Measurements from ENCODE around the gene MALRD1. TPM values are rescaled to one million over a fixed set of nuclear protein-coding genes. Genes with fewer than 3 reads are reported as not detected.

MALRD1 gene
- 1.1 TPM for total RNA-seq
- long read RNA-seq, partial matches to known transcripts, result 0 of 4 reads
- long read RNA-seq, other reads (novel, unspliced or antisense), result 3 of 4 reads

DNA sequence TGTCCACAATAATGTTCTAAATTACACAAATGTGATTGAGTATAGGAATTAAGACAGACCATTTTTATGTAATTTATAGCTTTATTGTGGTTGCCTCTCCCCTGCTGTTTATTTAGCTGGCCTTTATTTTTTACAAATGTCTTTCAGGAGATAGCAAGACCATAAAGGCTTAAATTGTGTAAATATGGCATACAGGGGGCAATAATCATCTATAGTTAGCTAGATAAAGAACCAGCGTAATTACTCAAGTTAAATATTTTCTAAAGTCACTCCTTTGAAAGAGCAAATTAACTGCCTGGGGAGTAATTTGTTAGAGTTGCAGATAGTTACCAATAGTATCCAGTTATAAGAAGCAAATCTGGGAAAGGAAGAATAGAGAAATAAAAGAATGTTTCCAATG, at the start of gene MALRD1:
Gene MALRD1 (plus strand): TSS at position 313 of the 400 bp plus-strand sequence. CDS start 138 bp downstream, outside the sequence.
- DNase-seq (no peak), ATAC-seq (ENCODE audit: poor library complexity) (no peak)
- intact Hi-C loops (cut with DNase I), result no loop called here

DNA sequence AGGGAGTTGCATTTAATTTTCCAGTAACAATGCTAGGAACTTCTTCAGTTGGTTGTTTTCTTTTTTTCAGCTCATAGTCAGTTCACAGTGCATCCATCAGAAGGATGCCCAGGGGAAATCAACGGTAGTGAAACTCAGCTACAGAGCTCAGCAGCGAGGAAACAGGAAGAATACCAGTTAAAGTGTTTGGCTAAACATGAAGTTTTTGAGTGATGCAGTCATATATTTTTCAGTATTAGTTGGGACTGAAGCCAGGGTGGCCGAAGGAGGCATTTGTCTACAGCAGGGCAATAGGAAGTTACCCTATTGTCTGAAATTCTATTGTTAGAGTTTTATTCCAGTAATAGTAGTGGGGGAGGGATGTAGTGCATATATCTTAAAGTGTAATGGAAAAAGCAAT, 45.3 kb upstream of the MALRD1 start:
- ATAC-seq (ENCODE audit: poor library complexity), result no peak
- intact Hi-C loops (cut with DNase I), result no loop called here
- no peak for DNase-seq

DNA sequence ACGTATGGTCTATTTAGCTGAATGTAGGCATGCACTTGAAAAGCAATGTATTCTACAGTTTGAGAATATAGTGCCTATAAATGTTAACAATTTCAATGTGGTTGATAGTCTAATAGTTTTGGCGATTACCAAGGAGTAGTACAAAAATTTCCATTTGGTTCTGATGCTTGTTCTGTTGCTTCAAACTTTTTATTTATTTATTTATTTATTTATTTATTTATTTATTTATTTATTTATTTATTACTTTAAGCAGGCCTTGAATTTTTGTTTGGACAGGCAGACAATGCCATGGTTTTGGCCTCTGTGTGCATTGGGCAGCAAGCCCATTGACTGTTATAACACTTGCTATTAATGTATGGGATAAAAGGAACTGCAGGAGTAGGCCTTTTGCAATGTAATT, 36.5 kb upstream of the MALRD1 start:
- intact Hi-C loops (cut with DNase I), result no loop called here
- DNase-seq (no peak), ATAC-seq (ENCODE audit: poor library complexity) (no peak)

DNA sequence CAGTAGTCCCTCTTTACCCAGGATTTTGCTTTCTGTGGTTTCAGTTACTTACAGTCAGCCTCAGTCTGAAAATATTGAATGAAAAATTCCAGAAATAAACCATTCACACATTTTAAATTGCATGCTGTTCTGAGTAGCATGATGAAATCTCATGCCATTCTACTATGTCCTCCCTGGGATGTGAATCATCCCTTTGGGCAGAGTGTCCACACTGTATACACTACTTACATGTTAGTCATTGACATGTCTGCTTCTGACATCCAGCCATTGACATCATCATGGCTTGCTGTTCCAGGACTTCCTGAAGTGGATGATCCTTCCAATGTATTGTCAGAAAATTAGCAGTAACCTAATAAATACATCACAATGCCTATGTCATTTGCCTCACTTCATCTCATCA, 34.6 kb upstream of the MALRD1 start:
- intact Hi-C loops (cut with DNase I), result no loop called here
- no peak for DNase-seq
- no peak for ATAC-seq (ENCODE audit: poor library complexity)

DNA sequence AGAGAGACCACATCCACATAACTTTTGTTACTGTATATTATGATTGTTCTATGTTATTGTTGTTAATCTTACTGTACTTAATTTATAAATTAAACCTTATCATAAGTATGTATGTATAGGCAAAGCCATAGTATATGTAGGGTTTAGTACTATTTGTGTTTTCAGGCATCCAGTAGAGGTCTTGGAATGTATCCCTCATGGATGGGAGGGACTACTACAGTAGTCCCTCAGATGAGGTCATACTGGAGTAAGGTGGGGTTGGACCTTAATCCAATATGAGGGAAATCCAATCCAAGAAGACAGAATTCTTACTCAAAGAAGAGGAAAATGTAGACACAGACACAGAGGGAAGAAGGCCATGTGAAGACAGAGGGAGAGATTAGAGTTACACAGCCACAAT, 34.1 kb upstream of the MALRD1 start:
- no peak for DNase-seq
- no peak for ATAC-seq (ENCODE audit: poor library complexity)
- intact Hi-C loops (cut with DNase I), result no loop called here

DNA sequence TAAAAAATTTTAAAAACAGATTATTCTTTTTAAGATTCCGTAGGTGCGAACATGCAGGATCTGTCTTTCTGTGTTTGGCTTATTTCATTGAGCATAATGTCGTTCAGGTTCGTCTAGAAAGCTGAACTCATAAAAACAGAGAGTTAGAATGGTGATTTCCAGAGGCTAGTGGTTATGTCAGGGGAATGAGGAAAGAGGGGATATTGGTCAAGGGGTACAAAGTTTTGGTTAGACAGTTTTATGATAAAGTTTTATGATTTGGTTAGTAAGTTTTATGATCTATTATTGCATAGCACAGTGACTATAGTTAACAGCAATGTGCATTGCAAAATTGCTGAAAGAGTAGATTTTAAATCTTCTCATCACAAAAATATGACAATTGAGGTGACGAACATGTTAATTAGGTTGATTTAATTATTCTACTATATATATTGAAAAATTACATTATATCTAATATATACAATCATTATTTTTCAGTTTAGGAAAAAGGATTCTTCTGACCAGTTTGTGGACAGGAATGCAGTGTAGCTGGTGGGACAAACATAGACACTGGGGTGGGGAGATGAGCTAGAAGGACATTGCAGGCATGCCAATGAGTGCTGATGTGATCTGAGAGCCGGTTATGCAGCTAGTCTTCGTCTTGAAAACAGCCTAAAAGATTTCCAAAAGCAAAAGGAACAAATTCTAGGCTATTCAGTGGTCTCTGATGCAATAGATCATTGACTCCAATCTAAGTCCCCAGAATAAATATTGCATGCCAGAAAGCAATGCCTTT, 31.3 kb upstream of the MALRD1 start:
- intact Hi-C loops (cut with DNase I), result no loop called here
- ATAC-seq (ENCODE audit: poor library complexity), result no peak

DNA sequence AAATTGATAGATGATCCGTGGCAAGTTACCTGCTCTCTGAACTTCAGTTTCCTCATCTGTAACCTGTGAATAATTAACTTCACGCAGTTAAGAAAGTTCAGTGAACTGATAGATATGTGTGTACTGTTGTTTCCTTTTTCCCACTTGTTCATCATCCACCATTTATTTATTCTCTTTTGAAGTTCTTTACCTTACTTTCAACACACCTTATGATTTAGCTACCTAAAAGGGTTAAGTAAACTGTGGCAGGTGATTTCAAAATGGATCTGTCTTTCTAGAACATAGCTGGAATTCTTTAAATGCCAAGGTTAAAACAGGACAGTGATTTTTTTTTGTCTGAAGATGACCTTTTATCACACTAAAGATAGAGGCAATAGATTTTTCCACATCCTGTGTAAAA, 27.4 kb upstream of the MALRD1 start:
- DNase-seq, result no peak
- intact Hi-C loops (cut with DNase I), result no loop called here
- ATAC-seq (ENCODE audit: poor library complexity), result no peak

More for the DNA sequence above, 31.3 kb upstream of the MALRD1 start:
- no peak for DNase-seq

DNA sequence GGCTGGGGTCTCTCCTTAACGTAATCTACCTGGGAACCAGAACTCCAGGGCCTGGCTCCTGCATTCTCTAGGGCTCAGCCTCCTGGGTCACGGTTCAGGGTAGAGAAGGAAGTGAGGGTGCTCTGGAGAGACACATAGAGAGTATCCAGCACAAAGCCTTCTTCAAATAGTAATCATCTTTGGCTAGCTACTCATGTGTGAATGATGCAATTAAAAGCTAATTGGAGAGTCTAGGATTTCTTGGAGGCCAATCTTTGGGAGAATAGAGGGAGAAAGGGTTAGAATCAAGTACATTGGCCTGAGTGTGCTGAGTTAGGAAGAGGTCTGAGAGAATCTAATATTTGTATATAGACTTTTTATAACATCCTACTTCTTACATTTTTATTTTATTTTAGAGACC, 24.0 kb upstream of the MALRD1 start:
- DNase-seq (no peak), ATAC-seq (ENCODE audit: poor library complexity) (no peak)
- intact Hi-C loops (cut with DNase I), result no loop called here

DNA sequence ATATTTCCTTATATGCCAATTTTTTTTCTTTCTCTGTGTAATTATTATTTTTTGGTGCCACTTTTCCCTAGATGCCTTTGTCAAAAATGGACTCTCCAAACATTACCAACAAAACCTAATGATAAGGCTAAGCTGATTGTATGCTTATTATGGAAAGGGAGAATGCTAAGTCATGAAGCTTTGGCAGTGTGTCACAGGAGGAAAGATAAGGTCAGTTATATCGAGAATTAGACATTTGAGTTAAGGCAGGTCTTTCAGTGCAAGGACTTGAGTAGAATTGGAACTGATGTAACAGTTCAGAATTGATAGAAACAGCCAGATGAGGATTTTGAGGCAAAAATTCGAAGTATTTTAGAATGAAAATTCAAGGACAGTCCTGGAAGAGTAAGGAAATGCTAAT, 16.8 kb upstream of the MALRD1 start:
- DNase-seq, result no peak
- ATAC-seq (ENCODE audit: poor library complexity), result no peak
- intact Hi-C loops (cut with DNase I), result no loop called here

DNA sequence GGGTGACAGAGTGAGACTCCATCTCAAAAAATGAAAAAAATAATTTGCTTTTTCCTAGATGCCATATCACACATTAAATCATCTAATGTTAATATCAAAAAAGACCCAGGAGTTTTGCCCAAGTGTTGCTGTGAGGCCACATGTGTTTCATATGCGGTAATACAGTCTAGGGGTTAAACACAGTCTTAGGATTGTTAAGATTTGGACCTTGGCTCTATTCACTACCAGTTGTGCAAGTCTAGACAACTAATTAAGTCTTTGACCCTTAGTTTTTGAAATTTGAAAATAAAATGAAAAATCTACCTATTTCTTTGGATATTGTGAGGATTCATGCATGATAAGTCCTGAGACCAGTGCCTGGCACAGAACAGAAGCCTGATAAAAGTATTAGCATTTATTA, 14.9 kb upstream of the MALRD1 start:
- intact Hi-C loops (cut with DNase I), result no loop called here
- no peak for ATAC-seq (ENCODE audit: poor library complexity)
- DNase-seq, result no peak

DNA sequence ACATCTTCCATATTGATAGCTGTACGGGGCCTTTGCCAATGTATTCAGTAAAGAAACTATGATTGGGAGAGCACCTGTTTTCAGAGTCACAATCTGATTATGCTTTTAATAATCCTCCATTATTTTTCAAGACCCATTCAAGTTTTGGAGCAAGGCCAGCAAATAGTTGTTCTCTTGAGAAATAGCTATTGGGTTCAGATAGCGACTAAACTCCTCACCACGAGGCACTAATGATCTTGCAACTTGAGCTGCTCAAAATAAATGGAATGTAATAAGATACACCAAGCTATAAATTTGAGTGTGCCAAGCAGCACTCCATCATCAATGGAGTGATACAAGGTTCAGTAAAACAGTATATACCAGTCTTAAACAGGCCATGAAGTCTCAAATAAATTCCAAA, 7.4 kb upstream of the MALRD1 start:
- no peak for DNase-seq
- no peak for ATAC-seq (ENCODE audit: poor library complexity)
- intact Hi-C loops (cut with DNase I), result no loop called here

DNA sequence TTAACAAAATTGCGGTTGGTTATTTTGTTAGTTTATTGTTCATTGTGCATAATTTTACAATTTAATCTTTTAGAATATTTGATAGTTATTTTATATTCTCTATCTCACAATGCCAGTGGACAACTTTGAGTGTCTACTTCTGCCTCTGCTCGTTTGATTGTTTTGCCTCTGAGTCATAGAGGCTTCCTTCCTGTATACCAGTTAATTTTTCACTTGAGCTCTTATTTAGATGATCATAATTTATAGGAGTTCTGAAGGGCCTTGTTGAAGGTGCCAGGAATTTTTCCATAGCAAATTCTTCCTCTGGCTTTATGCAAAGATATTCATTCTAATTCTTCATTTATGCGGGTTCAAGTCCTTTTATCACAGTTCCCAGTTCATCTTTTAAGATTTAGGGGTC, 5.2 kb upstream of the MALRD1 start:
- intact Hi-C loops (cut with DNase I), result no loop called here
- no peak for DNase-seq
- ATAC-seq (ENCODE audit: poor library complexity), result no peak

DNA sequence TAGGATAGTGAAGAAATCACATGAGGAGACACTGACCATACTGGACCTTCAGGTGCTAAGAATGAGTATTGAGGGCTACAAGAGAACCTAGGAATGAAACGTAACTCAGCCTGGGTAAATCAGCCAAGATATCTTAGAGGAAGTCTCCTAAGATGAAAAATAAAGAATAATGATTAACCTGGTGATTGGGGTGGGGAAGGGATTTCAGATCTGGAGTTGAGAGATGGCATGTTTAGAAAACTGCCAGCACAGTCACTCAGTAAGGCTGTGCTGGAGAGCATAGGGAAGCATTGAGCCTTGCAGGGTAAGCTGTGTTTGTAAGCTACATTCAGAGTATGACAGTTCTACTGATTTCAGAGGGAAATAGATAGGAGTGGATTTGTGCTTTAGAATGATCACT, 1.9 kb upstream of the MALRD1 start:
- DNase-seq (no peak), ATAC-seq (ENCODE audit: poor library complexity) (no peak)
- intact Hi-C loops (cut with DNase I), result no loop called here

DNA sequence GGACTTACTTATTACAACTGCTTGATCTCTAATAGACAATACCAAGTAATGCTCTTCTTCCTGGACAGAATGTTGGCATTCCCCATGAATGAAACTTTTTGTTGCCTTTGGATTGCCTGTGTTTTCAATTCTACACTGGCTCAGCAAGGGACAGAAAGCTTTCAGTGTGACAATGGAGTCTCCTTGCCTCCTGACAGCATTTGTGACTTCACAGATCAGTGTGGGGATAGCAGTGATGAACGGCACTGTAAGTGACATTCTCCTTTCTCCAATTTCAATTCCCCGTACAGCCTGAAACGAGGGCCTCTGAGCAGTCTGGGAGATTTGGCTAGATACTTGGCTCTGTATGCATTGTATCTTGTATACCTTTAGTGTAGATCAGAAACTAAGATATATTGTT, 290 bp downstream of the MALRD1 start:
- ATAC-seq (ENCODE audit: poor library complexity), result no peak
- intact Hi-C loops (cut with DNase I), result no loop called here
- no peak for DNase-seq

DNA sequence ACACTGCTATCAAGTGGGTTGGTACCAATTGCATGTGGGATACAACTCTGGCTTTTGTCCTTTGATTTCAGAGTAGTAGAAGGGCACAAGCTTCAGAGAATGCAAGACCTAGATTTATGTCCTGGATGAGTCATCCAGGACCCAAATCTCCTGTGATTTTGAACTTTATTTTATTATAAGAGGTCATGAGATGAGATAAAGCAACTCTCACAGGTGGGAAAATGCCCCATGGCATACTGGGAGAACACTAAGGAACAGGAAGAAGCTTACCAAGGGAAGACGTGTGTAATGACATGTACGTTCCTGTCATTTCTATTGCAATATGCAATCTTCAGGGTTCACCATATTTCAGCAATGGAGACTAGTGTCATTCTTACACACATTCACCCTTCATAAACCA, 966 bp downstream of the MALRD1 start:
- no peak for ATAC-seq (ENCODE audit: poor library complexity)
- intact Hi-C loops (cut with DNase I), result no loop called here
- no peak for DNase-seq

DNA sequence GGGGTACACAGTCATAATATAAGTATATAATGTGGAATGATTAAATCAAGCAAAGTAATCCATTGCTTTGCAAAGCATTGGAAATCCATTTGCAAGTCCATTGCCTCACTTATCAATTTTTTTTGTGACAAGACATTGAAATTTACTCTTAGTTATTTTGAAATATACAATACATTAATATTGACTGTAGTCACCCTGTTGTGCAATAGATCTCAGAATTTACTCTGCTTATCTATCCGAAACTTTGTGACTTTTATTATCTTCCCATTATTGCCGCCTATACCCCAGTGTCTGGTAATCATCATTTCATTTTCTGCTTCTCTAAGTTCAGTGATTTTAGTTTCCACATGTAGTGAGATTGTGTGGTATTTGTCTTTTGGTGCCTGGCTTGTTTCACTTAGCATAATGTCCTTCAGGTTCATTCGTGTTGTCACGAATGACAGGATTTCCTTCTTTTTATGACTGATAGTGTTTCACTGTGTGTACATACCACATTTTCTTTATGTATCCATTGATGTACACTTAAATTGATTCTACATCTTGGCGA, 5.8 kb downstream of the MALRD1 start:
- ATAC-seq (ENCODE audit: poor library complexity) (no peak), DNase-seq (no peak)
- intact Hi-C loops (cut with DNase I), result no loop called here

DNA sequence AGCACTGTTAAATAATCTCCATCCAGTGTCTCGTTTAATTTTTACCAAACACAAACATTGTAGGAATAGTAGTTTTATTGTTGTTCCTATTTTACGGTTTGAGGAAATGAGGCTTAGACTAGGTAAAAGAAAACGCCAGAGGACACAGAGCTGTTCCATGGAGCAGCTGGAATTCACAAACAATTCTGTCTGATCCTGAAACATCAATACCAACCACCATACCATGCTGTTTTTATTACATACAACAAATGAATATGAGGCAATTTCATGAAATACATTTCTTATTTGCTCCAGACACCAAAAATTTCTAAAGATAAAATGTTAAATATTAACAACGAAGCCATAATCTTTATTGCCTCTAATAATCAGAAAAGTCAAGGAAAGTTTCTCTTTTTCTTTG, 9.4 kb downstream of the MALRD1 start:
- ATAC-seq (ENCODE audit: poor library complexity) (no peak), DNase-seq (no peak)
- intact Hi-C loops (cut with DNase I), result no loop called here

DNA sequence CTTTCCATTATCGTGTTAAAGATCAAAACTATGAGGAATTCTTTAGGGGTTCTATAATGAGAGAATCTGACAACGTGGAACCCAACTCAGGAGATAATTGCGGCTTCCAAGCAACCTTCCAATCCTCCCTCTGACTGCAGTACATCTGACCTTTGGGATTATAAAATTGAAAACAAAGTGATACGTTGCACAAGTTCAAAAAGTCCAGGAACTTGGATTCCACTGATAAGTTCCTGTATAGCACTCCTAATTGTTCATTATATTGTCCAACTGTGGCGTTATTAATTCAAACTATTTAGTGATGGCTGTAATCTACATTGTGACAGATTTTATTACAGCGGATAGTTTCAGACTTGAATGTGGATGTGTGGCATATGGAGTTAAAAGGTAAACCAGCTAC, 15.4 kb downstream of the MALRD1 start:
- intact Hi-C loops (cut with DNase I), result no loop called here
- DNase-seq (no peak), ATAC-seq (ENCODE audit: poor library complexity) (no peak)

DNA sequence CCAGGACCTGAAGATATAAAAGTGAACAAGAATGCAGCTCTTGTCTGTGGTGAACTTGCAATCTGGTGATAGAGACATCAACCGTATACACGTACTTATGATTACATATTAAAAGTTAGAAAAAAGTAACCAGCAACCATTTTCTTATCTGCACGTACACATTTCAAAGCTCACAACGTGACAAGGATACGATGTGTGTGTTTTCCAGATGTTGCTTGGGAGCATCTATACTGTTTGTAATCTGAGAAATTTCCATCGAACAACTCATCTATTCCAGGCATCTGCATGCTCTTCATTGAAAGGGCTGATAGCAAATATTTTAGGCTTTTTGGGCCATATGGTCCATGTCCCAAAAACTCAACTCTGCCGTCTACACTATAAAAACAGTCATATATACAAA, 23.3 kb downstream of the MALRD1 start:
- no peak for ATAC-seq (ENCODE audit: poor library complexity)
- DNase-seq, result no peak
- intact Hi-C loops (cut with DNase I), result no loop called here

DNA sequence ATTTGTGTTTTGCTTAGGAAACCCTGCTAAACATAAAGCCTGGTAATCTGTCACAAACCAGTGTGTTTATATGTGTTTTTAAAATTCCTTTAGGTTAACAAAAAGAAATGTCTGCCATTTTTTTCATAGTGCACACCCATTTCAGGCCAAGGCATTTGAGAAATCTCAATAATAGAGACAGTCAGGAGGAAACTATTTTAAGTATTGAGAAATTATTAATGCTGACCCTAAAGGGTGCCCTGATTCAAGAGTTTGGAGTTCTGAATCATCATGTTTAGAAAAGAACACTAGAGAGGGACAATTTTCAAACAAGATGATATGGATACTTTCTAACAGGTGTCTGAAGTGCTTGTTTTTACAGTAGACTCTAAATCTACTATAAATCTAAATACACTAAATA, 28.7 kb downstream of the MALRD1 start:
- no peak for ATAC-seq (ENCODE audit: poor library complexity)
- intact Hi-C loops (cut with DNase I), result no loop called here

More for the DNA sequence above, 28.7 kb downstream of the MALRD1 start:
- no peak for DNase-seq
